Subcutaneous adipose tissue (tissue), 4 donors: ENCODE measurements around the gene MAP3K4. TPM values are rescaled to one million over a fixed set of nuclear protein-coding genes. Genes with fewer than 3 reads are reported as not detected.

Experiments used
- CTCF ChIP-seq: fragments of 450-650 bp; IDR thresholded peaks from one replicate; pipeline ENCODE4 v1.5.1; 2016; ENCODE audit warnings: low read depth, mild to moderate bottlenecking, control low read depth, antibody characterized with exemption, moderate library complexity
- total RNA-seq, 4 donors: library from RNA; depleted of rRNA; stranded (reverse); fragments of >200 nt; gene quantifications; one replicate each; pipeline ENCODE4 v1.1.0, GENCODE V29; 2016

The MAP3K4 gene
- total RNA-seq, 4 donors from 2014 or later = 26.2 to 36.7 (median 36.1) TPM

DNA sequence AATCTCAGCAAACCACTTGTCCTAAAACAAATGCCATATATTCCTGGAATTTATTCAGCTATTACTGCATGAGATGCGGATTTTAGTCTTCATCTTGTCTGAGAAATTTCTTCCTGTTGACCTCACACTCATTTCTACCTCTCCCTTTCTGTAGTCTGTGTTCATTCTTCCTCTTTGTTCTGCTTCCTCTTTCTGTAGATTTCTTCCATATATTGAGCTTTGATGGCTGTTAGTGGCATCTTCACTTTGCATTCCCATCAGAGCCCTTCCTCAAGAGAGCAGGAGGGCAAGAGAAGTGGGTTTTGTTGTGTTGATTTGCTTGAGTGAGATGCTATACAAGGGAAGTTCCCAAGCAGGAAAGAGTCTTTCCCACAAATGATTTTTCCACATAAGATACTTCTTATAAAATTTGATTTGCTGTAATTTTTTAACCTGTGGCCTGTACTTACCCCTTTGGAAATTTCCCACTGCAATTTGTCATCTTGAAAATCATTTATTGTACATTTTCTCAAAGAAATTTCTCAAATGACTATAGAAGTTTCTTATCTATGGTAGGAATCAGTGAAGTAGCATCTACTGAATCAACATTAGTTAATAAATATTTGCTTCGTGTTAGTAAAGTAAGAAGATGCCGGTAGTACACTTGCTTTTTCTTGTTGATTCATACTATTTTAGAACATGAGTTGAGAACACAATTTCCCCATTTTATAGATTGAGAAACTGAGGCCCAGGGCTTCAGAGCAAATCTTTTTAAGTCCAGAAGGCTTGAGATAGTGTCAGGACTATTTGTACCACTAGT lies 43.8 kb downstream of the MAP3K4 start:
- TF ChIP-seq CTCF = no peak

GRCh38 chr6:161035981-161036263 lies 44.4 kb downstream of the MAP3K4 start:
- no peak for TF ChIP-seq CTCF

- no peak for TF ChIP-seq CTCF
Observed at GRCh38 chr6:161037873-161038228, 46.3 kb downstream of the MAP3K4 start.

- TF ChIP-seq CTCF = no peak
Observed at GRCh38 chr6:161038229-161039031, 46.9 kb downstream of the MAP3K4 start.

DNA sequence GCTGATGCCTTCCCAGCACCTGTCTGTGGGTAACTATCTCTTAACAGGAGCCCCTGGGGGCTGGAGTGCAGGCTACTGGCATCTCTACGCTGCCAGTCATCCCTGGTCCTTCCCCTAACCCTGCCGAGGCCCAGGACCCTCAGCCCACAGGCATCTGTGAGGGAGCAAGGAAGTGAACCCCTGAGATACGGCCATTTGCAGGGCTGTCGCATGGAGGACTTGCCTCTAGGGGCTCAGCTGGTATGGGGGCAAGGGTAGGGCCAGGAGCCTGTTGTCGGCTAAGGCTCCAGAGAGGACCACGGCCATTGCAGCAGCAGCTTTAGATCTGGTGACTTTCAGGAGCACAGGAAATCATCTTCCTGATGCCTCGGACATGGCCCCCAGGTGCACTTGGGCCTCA lies 49.7 kb downstream of the MAP3K4 start:
- TF ChIP-seq CTCF = no peak

GRCh38 chr6:161044335-161044734 lies 52.8 kb downstream of the MAP3K4 start:
- TF ChIP-seq CTCF = no peak

GRCh38 chr6:161048641-161049040 lies 57.1 kb downstream of the MAP3K4 start:
- no peak for TF ChIP-seq CTCF
